Neural cell (in vitro differentiated cells): ENCODE results near the gene AK1.

ENCODE experiments used
- CTCF ChIP-seq: fragments of 450-650 bp; IDR thresholded peaks from 2 replicates; pipeline ENCODE4 v1.5.1; 2014; ENCODE audit warnings: antibody characterized with exemption, mild to moderate bottlenecking, moderate library complexity; ENCODE audit not compliant: poor library complexity, severe bottlenecking
- MXI1 ChIP-seq: fragments of 450-650 bp; conservative IDR thresholded peaks from 2 replicates; pipeline ENCODE4 v1.6.1; 2014; ENCODE audit warnings: antibody characterized with exemption, mild to moderate bottlenecking; ENCODE audit not compliant: poor library complexity, severe bottlenecking
- POLR2AphosphoS5 ChIP-seq: IDR thresholded peaks from 2 replicates; pipeline ENCODE4 v1.6.1; 2012
- REST ChIP-seq: IDR thresholded peaks from 2 replicates; pipeline ENCODE4 v1.6.1; 2012; ENCODE audit warnings: borderline replicate concordance

GRCh38 chr9:127860779-127861178 is 16.7 kb downstream of the AK1 start:
- no peak for TF ChIP-seq CTCF
- no peak for TF ChIP-seq MXI1
- no peak for TF ChIP-seq REST
- no peak for TF ChIP-seq POLR2AphosphoS5
